Neural cell (in vitro differentiated cells): ENCODE results near the gene RCBTB2. TPM values are rescaled to one million over a fixed set of nuclear protein-coding genes. Genes with fewer than 3 reads are reported as not detected.

Experiments
- H2AFZ ChIP-seq: fragments of 200-600, 300-800 bp; sonication (generic), shearing (Covaris generic); 2 replicates; pipeline ENCODE4 v1.6.0; 2014; ENCODE audit warnings: low read depth, mild to moderate bottlenecking, antibody characterized with exemption, low read length, moderate library complexity
- H3F3A ChIP-seq: fragments of 200-600 bp; shearing (Covaris generic); 2 replicates; pipeline ENCODE4 v1.6.1; 2016; ENCODE audit warnings: mild to moderate bottlenecking, moderate library complexity, mixed read lengths, antibody characterized with exemption, low read length; ENCODE audit not compliant: insufficient read depth, poor library complexity, severe bottlenecking
- H3K27ac ChIP-seq: fragments of 200-600, 300-800 bp; sonication (generic), shearing (Covaris generic); 2 replicates; pipeline ENCODE4 v1.5.1; 2014; ENCODE audit warnings: mild to moderate bottlenecking, low read length, moderate library complexity
- H3K27me3 ChIP-seq: fragments of 300-800, 200-600 bp; sonication (generic), shearing (Covaris generic); 2 replicates; pipeline ENCODE4 v1.6.0; 2014; ENCODE audit warnings: mild to moderate bottlenecking, low read depth, low read length, moderate library complexity; ENCODE audit not compliant: insufficient read depth
- H3K36me3 ChIP-seq: fragments of 300-800, 200-600 bp; sonication (generic), shearing (Covaris generic); 2 replicates; pipeline ENCODE4 v1.5.1; 2014; ENCODE audit warnings: mild to moderate bottlenecking, antibody characterized with exemption, low read length, moderate library complexity; ENCODE audit not compliant: insufficient read depth
- H3K4me2 ChIP-seq: fragments of 300-800, 200-600 bp; sonication (generic), shearing (Covaris generic); 2 replicates; pipeline ENCODE4 v1.6.0; 2014; ENCODE audit warnings: mild to moderate bottlenecking, low read length
- H3K4me3 ChIP-seq: fragments of 300-800, 200-600 bp; sonication (generic), shearing (Covaris generic); 2 replicates; pipeline ENCODE4 v1.5.1; 2014; ENCODE audit warnings: mild to moderate bottlenecking, low read length, moderate library complexity
- H3K79me2 ChIP-seq: fragments of 200-600 bp; shearing (Covaris generic); replicated peaks from 2 replicates; pipeline ENCODE4 v1.6.0; 2014; ENCODE audit warnings: mild to moderate bottlenecking, low read length, moderate library complexity; ENCODE audit not compliant: insufficient read depth
- H3K9ac ChIP-seq: fragments of 300-800, 200-600 bp; sonication (generic), shearing (Covaris generic); 2 replicates; pipeline ENCODE4 v1.6.1; 2016; ENCODE audit warnings: mild to moderate bottlenecking, low read length, mixed read lengths
- H3K9me2 ChIP-seq: fragments of 200-600 bp; shearing (Covaris generic); 2 replicates; pipeline ENCODE4 v1.6.1; 2016; ENCODE audit warnings: mild to moderate bottlenecking, low read length, mixed read lengths; ENCODE audit not compliant: insufficient read depth
- H3K9me3 ChIP-seq: fragments of 200-600, 300-800 bp; sonication (generic), shearing (Covaris generic); 2 replicates; pipeline ENCODE4 v1.6.1; 2016; ENCODE audit warnings: mild to moderate bottlenecking, mixed run types, low read length, moderate library complexity, mixed read lengths
- H4K20me1 ChIP-seq: fragments of 200-600 bp; shearing (Covaris generic); 2 replicates; pipeline ENCODE4 v1.6.1; 2016; ENCODE audit warnings: mild to moderate bottlenecking, mixed run types; ENCODE audit not compliant: insufficient read depth
- MXI1 ChIP-seq: fragments of 450-650 bp; conservative IDR thresholded peaks from 2 replicates; pipeline ENCODE4 v1.6.1; 2014; ENCODE audit warnings: antibody characterized with exemption, mild to moderate bottlenecking; ENCODE audit not compliant: poor library complexity, severe bottlenecking
- POLR2AphosphoS5 ChIP-seq: IDR thresholded peaks from 2 replicates; pipeline ENCODE4 v1.6.1; 2012
- SMC3 ChIP-seq: fragments of 450-650 bp; conservative IDR thresholded peaks from 2 replicates; pipeline ENCODE4 v1.6.1; 2014; ENCODE audit warnings: antibody characterized with exemption, mild to moderate bottlenecking, moderate library complexity; ENCODE audit not compliant: poor library complexity
- TAF1 ChIP-seq: IDR thresholded peaks from 2 replicates; pipeline ENCODE4 v1.6.1; 2012; ENCODE audit warnings: low read depth
- polyA plus RNA-seq: library from polyadenylated mRNA; depleted of rRNA; stranded (reverse); fragments of >200 nt; gene quantifications from 2 replicates; pipeline ENCODE4 v1.2.3, GENCODE V29; 2014
- TF ChIP-seq, protein P1 (sequence below): IDR thresholded peaks from 2 replicates; pipeline ENCODE4 v1.6.1; 2012; ENCODE audit warnings: borderline replicate concordance
- TF ChIP-seq, protein P2 (sequence below): fragments of 450-650 bp; IDR thresholded peaks from 2 replicates; pipeline ENCODE4 v1.5.1; 2014; ENCODE audit warnings: antibody characterized with exemption, mild to moderate bottlenecking, moderate library complexity; ENCODE audit not compliant: poor library complexity, severe bottlenecking

RCBTB2 gene
- polyA plus RNA-seq, 1 donor from 2014 or later = 19.0 TPM

GRCh38 chr13:48488995-48489394, 43.9 kb downstream of the RCBTB2 start:
- TF ChIP-seq SMC3 = no peak
- TF ChIP-seq TAF1 = no peak
- TF ChIP-seq, protein P1, sequence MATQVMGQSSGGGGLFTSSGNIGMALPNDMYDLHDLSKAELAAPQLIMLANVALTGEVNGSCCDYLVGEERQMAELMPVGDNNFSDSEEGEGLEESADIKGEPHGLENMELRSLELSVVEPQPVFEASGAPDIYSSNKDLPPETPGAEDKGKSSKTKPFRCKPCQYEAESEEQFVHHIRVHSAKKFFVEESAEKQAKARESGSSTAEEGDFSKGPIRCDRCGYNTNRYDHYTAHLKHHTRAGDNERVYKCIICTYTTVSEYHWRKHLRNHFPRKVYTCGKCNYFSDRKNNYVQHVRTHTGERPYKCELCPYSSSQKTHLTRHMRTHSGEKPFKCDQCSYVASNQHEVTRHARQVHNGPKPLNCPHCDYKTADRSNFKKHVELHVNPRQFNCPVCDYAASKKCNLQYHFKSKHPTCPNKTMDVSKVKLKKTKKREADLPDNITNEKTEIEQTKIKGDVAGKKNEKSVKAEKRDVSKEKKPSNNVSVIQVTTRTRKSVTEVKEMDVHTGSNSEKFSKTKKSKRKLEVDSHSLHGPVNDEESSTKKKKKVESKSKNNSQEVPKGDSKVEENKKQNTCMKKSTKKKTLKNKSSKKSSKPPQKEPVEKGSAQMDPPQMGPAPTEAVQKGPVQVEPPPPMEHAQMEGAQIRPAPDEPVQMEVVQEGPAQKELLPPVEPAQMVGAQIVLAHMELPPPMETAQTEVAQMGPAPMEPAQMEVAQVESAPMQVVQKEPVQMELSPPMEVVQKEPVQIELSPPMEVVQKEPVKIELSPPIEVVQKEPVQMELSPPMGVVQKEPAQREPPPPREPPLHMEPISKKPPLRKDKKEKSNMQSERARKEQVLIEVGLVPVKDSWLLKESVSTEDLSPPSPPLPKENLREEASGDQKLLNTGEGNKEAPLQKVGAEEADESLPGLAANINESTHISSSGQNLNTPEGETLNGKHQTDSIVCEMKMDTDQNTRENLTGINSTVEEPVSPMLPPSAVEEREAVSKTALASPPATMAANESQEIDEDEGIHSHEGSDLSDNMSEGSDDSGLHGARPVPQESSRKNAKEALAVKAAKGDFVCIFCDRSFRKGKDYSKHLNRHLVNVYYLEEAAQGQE = no peak
- no peak for TF ChIP-seq MXI1
- TF ChIP-seq, protein P2, sequence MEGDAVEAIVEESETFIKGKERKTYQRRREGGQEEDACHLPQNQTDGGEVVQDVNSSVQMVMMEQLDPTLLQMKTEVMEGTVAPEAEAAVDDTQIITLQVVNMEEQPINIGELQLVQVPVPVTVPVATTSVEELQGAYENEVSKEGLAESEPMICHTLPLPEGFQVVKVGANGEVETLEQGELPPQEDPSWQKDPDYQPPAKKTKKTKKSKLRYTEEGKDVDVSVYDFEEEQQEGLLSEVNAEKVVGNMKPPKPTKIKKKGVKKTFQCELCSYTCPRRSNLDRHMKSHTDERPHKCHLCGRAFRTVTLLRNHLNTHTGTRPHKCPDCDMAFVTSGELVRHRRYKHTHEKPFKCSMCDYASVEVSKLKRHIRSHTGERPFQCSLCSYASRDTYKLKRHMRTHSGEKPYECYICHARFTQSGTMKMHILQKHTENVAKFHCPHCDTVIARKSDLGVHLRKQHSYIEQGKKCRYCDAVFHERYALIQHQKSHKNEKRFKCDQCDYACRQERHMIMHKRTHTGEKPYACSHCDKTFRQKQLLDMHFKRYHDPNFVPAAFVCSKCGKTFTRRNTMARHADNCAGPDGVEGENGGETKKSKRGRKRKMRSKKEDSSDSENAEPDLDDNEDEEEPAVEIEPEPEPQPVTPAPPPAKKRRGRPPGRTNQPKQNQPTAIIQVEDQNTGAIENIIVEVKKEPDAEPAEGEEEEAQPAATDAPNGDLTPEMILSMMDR = no peak
- no peak overlapping the region for H3K4me2 ChIP-seq
- H2AFZ ChIP-seq = no peak overlapping the region
- H3K9me3 ChIP-seq = no peaks in the 10 kb centered on the region
- H3K36me3 ChIP-seq = peaks cover 5% of the 10 kb centered on the region
- no peaks in the 10 kb centered on the region for H4K20me1 ChIP-seq
- no peaks in the 10 kb centered on the region for H3K79me2 ChIP-seq
- no peaks in the 10 kb centered on the region for H3F3A ChIP-seq
- H3K4me3 ChIP-seq = no peak overlapping the region
- H3K27me3 ChIP-seq = no peaks in the 10 kb centered on the region
- H3K27ac ChIP-seq = no peak overlapping the region
- H3K9me2 ChIP-seq = no peaks in the 10 kb centered on the region
- no peak overlapping the region for H3K9ac ChIP-seq

GRCh38 chr13:48487968-48488367, 44.9 kb downstream of the RCBTB2 start:
- H3K4me3 ChIP-seq = no peak overlapping the region
- TF ChIP-seq, protein P1 = no peak
- no peak for TF ChIP-seq POLR2AphosphoS5

More at GRCh38 chr13:48487968-48488367, 44.9 kb downstream of the RCBTB2 start:
- no peaks in the 10 kb centered on the region for H3F3A ChIP-seq
- H3K9ac ChIP-seq = no peak overlapping the region
- H4K20me1 ChIP-seq = no peaks in the 10 kb centered on the region
- no peak overlapping the region for H3K27ac ChIP-seq
- H3K4me2 ChIP-seq = no peak overlapping the region
- peaks cover 5% of the 10 kb centered on the region for H3K36me3 ChIP-seq
- H3K9me2 ChIP-seq = no peaks in the 10 kb centered on the region
- H3K9me3 ChIP-seq = no peaks in the 10 kb centered on the region
- H3K27me3 ChIP-seq = no peaks in the 10 kb centered on the region
- no peak overlapping the region for H2AFZ ChIP-seq
- H3K79me2 ChIP-seq = no peaks in the 10 kb centered on the region
